Thymus (tissue), 11 donors: ENCODE results near the gene SMARCD2. TPM values are rescaled to one million over a fixed set of nuclear protein-coding genes. Genes with fewer than 3 reads are reported as not detected.

Experiments
- DNase-seq, 9 donors: peaks; one replicate each; pipeline ENCODE4 v3.0.0-alpha.2; 2013; ENCODE audit warnings: low spot score in 9 of 9, low read depth in 6 of 9, missing footprints in 1 of 9
- H3K27ac ChIP-seq, 2 donors: one replicate each; pipeline ENCODE4 v1.5.1; 2013; ENCODE audit warnings: control low read depth in 1 of 2, low read depth in 1 of 2, low read length in 1 of 2, mild to moderate bottlenecking in 1 of 2, moderate library complexity in 1 of 2
- H3K27me3 ChIP-seq, 2 donors: one replicate each; pipeline ENCODE4 v1.5.1; 2013; ENCODE audit warnings: low read length in 1 of 2; ENCODE audit not compliant: control insufficient read depth in 2 of 2, insufficient read depth in 1 of 2
- H3K36me3 ChIP-seq, 2 donors: one replicate each; pipeline ENCODE4 v1.5.1; 2013; ENCODE audit warnings: low read length in 1 of 2, mild to moderate bottlenecking in 1 of 2, moderate library complexity in 1 of 2; ENCODE audit not compliant: control insufficient read depth in 2 of 2, insufficient read depth in 2 of 2
- H3K4me1 ChIP-seq, 2 donors: one replicate each; pipeline ENCODE4 v1.5.1; 2013; ENCODE audit warnings: low read length in 2 of 2; ENCODE audit not compliant: control insufficient read depth in 2 of 2, insufficient read depth in 2 of 2
- H3K4me3 ChIP-seq, 2 donors: one replicate each; pipeline ENCODE4 v1.5.1; 2013; ENCODE audit warnings: low read length in 2 of 2, control low read depth in 1 of 2, mild to moderate bottlenecking in 1 of 2
- H3K9me3 ChIP-seq, 2 donors: one replicate each; pipeline ENCODE4 v1.5.1; 2013; ENCODE audit warnings: low read length in 1 of 2, mild to moderate bottlenecking in 1 of 2; ENCODE audit not compliant: control insufficient read depth in 2 of 2, insufficient read depth in 1 of 2
- WGBS: extraction: QIAGEN DNeasy Blood & Tissue Kit; methylation state at CpG from one replicate; pipeline ENCODE4 v1.1.7; 2013; 5-methylcytosine and 5-hydroxymethylcytosine counted together
- polyA plus RNA-seq: library from polyadenylated mRNA; stranded (reverse); fragments of 200-250 nt; gene quantifications from one replicate; pipeline ENCODE4 v1.2.3, GENCODE V29; 2013
- total RNA-seq: library from RNA; stranded (reverse); fragments of 120-200 nt; gene quantifications from one replicate; pipeline ENCODE4 v1.2.4, GENCODE V29; 2013
- donor health status: healthy.

Gene SMARCD2
- total and polyA plus RNA-seq, 2 donors, result 68.9 to 72.1 TPM

DNA sequence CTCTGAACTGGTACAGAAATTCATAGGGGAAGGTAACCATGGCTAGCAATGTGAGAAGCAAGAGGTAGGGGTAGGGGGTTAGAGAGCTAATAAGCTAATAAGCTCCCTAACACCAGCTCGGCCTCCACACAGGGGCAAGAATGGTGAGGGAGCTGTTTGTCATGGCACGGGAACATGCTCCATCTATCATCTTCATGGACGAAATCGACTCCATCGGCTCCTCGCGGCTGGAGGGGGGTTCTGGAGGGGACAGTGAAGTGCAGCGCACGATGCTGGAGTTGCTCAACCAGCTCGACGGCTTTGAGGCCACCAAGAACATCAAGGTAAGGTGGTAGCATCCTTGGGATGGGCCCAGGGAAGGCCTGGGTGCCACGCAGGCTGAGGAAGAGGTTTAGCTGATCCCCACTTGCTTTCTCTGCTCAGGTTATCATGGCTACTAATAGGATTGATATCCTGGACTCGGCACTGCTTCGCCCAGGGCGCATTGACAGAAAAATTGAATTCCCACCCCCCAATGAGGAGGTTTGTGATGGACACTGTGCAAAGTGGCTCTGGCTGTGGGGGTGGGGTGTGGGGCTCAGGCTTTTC is 11.5 kb downstream of the SMARCD2 start:
- Histone ChIP-seq H3K4me1 (peaks cover 16 to 40% of the 10 kb centered on the region in 2 donors), H3K4me3 (no peak overlapping the region), H3K36me3 (peaks cover 63 to 78% of the 10 kb centered on the region in 2 donors), H3K27ac (no peak overlapping the region), H3K27me3 (no peaks in the 10 kb centered on the region), H3K9me3 (no peaks in the 10 kb centered on the region)
- 97% methylated on average over 15 of the region's 15 CpGs for WGBS
- DNase-seq, result no peak

DNA sequence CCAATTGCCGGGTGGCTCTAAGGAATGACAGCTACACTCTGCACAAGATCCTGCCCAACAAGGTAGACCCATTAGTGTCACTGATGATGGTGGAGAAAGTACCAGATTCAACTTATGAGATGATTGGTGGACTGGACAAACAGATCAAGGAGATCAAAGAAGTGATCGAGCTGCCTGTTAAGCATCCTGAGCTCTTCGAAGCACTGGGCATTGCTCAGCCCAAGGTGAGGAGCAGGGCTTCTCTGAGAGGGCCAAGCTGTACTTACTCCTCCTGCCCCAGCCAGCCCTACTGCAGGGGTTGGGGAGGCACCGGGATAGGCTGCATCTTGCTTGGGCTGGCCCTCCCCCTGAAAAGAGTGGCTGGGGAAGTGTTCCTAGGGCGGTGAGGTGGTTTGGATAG is 12.2 kb downstream of the SMARCD2 start:
- Histone ChIP-seq H3K27ac (no peak overlapping the region), H3K9me3 (no peaks in the 10 kb centered on the region), H3K4me3 (no peak overlapping the region), H3K4me1 (peaks cover 22 to 41% of the 10 kb centered on the region in 2 donors), H3K36me3 (peaks cover 66 to 76% of the 10 kb centered on the region in 2 donors), H3K27me3 (no peaks in the 10 kb centered on the region)
- 98% methylated on average over 5 of the region's 5 CpGs for WGBS
- no peak for DNase-seq

DNA sequence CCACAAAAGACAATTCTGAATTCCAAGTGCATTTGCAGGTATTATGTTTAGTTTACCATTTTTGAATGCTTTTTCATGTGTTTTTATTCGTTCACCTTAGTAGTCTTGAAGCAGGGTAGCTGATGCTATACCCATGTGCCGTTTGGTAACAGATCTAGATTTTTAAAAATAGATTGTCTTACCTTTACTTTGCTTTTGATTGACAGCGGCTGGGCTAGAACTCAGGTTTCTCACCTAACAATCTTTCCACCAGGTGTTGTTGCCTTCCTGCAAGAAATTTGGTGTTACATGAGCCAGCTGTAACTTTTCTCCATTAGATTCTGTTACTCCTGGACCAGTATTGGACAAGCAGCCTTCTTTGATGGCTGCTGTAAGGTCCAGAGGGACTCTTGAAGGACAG is 13.5 kb downstream of the SMARCD2 start:
- 96% methylated on average over 3 of the region's 3 CpGs for WGBS
- Histone ChIP-seq H3K27ac (no peak overlapping the region), H3K27me3 (no peaks in the 10 kb centered on the region), H3K36me3 (peaks cover 68 to 76% of the 10 kb centered on the region in 2 donors), H3K4me1 (peaks cover 23 to 33% of the 10 kb centered on the region in 2 donors), H3K9me3 (no peaks in the 10 kb centered on the region), H3K4me3 (no peak overlapping the region)
- no peak for DNase-seq

DNA sequence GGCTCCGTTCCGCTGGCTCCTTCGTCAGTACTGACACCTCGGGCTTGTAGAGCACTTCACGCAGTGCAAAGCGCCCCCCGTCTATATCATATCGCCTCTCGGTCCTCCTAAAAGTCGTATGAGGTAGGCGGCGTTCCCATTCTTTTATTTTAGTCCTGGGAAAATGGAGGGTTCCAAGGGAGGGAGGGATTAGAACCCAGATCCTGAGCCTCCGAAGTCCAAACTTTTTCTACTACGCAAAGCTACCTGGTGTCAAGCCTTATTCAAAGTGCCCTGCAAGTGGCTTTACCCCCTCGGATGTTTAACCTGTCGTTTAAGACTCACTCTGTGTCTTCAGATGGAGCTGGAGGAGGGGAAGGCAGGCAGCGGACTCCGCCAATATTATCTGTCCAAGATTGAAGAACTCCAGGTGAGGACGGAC is 14.7 kb downstream of the SMARCD2 start:
- Histone ChIP-seq H3K4me3 (peak overlapping the region; percentile 72 to 86), H3K27ac (peak overlapping the region; percentile 82 to 88), H3K27me3 (no peaks in the 10 kb centered on the region), H3K9me3 (no peaks in the 10 kb centered on the region), H3K36me3 (peaks cover 62 to 73% of the 10 kb centered on the region in 2 donors), H3K4me1 (peaks cover 23 to 33% of the 10 kb centered on the region in 2 donors)
- DNase-seq, result no peak
- WGBS, result 3% methylated on average over 19 of the region's 19 CpGs

DNA sequence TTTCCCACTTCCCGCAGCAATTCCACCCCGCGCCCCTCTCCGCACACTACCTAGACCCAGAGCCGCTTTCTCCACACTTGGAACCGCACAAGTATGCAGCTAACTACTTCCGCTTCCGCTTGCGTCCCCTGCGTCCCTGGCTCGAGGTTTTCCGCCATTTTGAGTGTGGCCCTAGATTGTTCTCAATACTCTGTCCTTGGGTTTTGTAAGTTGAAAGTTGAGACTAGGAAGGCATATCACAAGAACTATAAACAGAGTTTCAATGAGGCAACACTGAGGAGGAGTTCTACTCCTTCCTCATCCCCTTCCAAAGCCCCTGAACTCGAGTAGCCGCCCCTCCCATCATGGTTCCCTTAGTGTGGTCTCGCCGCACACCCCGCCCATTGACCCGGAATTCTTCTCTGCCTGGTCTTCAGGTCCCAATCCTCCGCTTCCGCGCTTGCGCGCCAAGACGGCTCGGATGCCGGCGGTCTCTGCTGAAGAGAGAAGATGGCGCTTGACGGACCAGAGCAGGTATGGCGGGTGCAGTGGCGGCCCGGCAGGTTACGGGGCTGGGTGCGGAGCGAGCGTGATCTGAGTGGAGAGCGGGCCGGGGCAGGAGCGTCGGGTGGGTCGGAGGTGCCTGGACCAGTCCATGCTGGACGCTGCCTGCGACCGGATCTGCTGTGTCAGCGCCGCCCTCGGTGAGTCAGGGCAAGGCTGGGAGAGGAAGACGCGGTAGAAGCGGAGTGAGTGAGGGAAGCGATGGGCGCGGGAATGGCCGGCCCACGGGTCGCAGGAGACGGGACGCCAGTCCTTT is 15.3 kb downstream of the SMARCD2 start, which contains the start of the genes FTSJ3 and PSMC5:
Gene FTSJ3 (minus strand): TSS at position 662 of the 799 bp plus-strand sequence. CDS start 761 bp downstream, outside the sequence.
Gene PSMC5 (plus strand): TSS at position 430 of the 799 bp plus-strand sequence. CDS start 60 bp downstream, at position 490.
- Histone ChIP-seq H3K36me3 (peaks cover 58 to 73% of the 10 kb centered on the region in 2 donors), H3K27me3 (no peaks in the 10 kb centered on the region), H3K4me3 (peak within 1 kb of the TSS; percentile 72 to 86), H3K9me3 (no peaks in the 10 kb centered on the region), H3K4me1 (peaks cover 23 to 33% of the 10 kb centered on the region in 2 donors), H3K27ac (peak within 1 kb of the TSS; percentile 82 to 88)
- WGBS, result under 1% methylated on average over 58 of the region's 58 CpGs
- peak; percentile 93 to 99 (median 96) for DNase-seq

DNA sequence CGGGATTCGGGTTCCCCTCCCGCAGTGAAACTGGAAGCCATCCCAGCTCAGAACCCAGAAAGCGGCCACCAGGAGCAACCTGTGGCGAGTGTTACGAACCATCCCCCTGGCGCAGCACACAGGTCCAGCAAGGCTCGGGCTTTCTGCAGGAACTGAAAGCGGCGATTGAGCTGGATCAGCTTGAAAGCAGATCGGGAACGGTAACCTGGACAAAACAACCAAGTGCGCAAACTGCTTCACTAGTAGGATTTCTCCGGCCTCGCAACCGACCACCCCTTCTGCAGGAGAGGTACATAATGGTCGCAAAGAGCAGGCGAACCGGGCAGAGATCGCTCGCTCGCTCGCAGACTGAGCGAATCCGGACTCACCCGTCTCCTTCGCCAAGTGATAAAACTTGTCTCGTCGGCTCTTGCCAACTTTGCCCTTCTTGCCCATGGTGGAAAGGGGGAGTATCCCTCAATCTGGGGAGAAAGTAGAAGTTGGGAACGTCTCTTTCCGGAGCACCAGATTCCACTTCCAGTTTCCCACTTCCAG is 15.9 kb downstream of the SMARCD2 start:
- Histone ChIP-seq H3K9me3 (no peaks in the 10 kb centered on the region), H3K4me3 (peak overlapping the region; percentile 72 to 86), H3K27me3 (no peaks in the 10 kb centered on the region), H3K36me3 (peaks cover 56 to 73% of the 10 kb centered on the region in 2 donors), H3K27ac (peak overlapping the region; percentile 82 to 88), H3K4me1 (peaks cover 23 to 29% of the 10 kb centered on the region in 2 donors)
- WGBS, result under 1% methylated on average over 31 of the region's 31 CpGs
- no peak for DNase-seq

DNA sequence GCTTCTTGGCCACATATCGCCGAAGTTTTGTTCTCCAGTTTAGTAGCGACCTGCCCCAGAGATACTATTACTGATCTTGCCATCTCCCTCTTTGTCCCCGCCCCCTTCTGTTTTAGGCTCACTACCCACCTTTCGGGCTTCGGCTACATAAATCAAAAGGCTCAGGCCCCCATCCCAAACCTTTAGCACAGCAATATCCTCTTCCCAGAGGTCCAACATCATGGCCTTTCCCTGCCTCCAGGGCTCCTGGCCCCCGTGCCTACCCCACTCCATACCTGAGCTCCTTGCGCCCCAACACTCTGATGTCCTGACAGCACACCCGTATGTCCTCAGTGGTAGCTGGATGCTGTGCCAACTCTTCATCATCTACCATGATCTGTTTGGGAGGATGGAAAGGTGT is 18.1 kb downstream of the SMARCD2 start:
- Histone ChIP-seq H3K9me3 (no peaks in the 10 kb centered on the region), H3K27me3 (no peaks in the 10 kb centered on the region), H3K4me1 (peaks cover 21 to 23% of the 10 kb centered on the region in 2 donors), H3K4me3 (no peak overlapping the region), H3K27ac (no peak overlapping the region), H3K36me3 (peaks cover 56 to 73% of the 10 kb centered on the region in 2 donors)
- DNase-seq, result no peak
- WGBS, result 99% methylated on average over 9 of the region's 9 CpGs

DNA sequence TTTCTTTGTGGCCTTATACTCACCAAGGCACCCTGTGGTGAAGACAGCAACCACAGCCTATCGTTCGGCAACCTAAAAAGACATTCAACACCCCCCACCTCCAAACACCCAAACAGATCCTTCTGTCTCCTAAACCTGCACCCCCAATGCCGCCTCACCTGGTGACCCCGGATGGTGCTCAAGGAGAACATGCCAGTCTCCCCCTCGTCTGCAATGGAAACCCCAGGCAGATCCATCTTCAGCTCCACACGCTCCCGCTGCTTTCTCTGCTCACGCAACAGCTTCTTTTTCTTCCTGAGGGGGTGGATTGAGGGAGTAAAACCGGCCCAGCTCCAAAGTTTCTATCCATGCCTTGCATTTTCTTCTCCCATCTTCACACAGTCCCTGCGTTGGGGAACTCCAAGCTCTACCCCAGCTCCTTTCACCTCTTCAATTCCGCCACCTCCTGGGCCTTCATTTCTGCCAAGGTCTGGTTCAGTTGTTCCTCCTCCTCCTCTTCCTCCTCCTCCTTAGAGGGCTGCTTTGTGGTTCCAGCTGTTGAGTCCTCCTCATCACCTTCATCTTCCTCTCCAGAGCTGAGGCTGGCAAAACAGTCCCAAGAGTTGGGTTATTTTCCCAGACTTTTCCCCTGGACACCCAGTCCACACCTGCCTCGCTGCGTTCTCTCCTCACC is 18.7 kb downstream of the SMARCD2 start:
- no peak for DNase-seq
- no peaks in the 10 kb centered on the region for H3K27me3 ChIP-seq
- H3K9me3 ChIP-seq, result no peaks in the 10 kb centered on the region
- WGBS, result 98% methylated on average over 13 of the region's 13 CpGs
- peaks cover 17 to 23% of the 10 kb centered on the region in 2 donors for H3K4me1 ChIP-seq
- H3K4me3 ChIP-seq, result no peak overlapping the region
- no peak overlapping the region for H3K27ac ChIP-seq
- peaks cover 57 to 73% of the 10 kb centered on the region in 2 donors for H3K36me3 ChIP-seq
